Endothelial cell of umbilical vein (primary cell): ENCODE data around the gene HEXIM2. TPM values are rescaled to one million over a fixed set of nuclear protein-coding genes. Genes with fewer than 3 reads are reported as not detected.

Source experiments
- BruUV-seq: library from RNA; stranded (reverse); fragments of 400-500 nt; replicated peaks from 2 replicates; lab custom pipeline; 2021; lab: Mats Ljungman, UMichigan
- CTCF ChIA-PET: fragments of 300-600, 350-600 bp; sonication (Branson Sonifier 250); formaldehyde crosslinking; loops from one replicate; lab custom pipeline; 2021; ENCODE audit warnings: antibody characterized with exemption, inconsistent platforms; lab: Charles Lee
- POLR2A ChIA-PET: fragments of 300-600, 350-600 bp; sonication (Branson Sonifier 250); formaldehyde crosslinking; loops from one replicate; lab custom pipeline; 2021; ENCODE audit warnings: antibody characterized with exemption, inconsistent platforms; lab: Charles Lee
- DNase-seq: peaks from one replicate; pipeline ENCODE4 v3.0.0-alpha.2; 2011; ENCODE audit warnings: low read depth, low spot score
- FAIRE-seq: peaks from 2 replicates; lab custom pipeline; 2011; peaks lifted over from hg19 to GRCh38; lab: Jason Lieb, UNC
- H2AFZ ChIP-seq: 2 replicates; pipeline ENCODE4 v1.6.0; 2012; ENCODE audit warnings: low read depth, low read length, control low read depth, inconsistent platforms
- H3K27ac ChIP-seq: 2 replicates; pipeline ENCODE4 v1.5.1; 2011; ENCODE audit warnings: low read depth, mild to moderate bottlenecking, control low read depth, low read length, moderate library complexity; ENCODE audit not compliant: insufficient read depth
- H3K27me3 ChIP-seq, 2 experiments: 2 replicates each; pipeline versions ENCODE4 v1.6.0 to v1.6.1; 2011; ENCODE audit warnings: low read length in 2 of 2, mixed read lengths in 1 of 2; ENCODE audit not compliant: control insufficient read depth in 2 of 2, insufficient read depth in 2 of 2
- H3K36me3 ChIP-seq, 2 experiments: 2 replicates in 1 of 2; 3 replicates in 1 of 2; pipeline ENCODE4 v1.5.1; 2011; ENCODE audit warnings: low read length in 2 of 2, mild to moderate bottlenecking in 1 of 2, moderate library complexity in 1 of 2; ENCODE audit not compliant: control insufficient read depth in 2 of 2, insufficient read depth in 2 of 2; ENCODE audit errors: extremely low read depth in 1 of 2
- H3K4me1 ChIP-seq: 3 replicates; pipeline ENCODE4 v1.5.1; 2011; ENCODE audit warnings: mild to moderate bottlenecking, low read length; ENCODE audit not compliant: control insufficient read depth, insufficient read depth; ENCODE audit errors: extremely low read depth
- H3K4me2 ChIP-seq: 2 replicates; pipeline ENCODE4 v1.6.1; 2011; ENCODE audit warnings: low read length, control low read depth, mixed read lengths; ENCODE audit not compliant: insufficient read depth
- H3K4me3 ChIP-seq, 3 experiments: fragments of 200-600 bp in 1 of 3; sonication (generic), shearing (Covaris generic) in 1 of 3; replicated peaks in 1 of 3; 2 replicates each; pipeline ENCODE4 v1.5.1; 2011 to 2016; ENCODE audit warnings: control low read depth in 3 of 3, low read length in 3 of 3, mild to moderate bottlenecking in 2 of 3, inconsistent platforms in 1 of 3, low read depth in 1 of 3, moderate library complexity in 1 of 3; ENCODE audit not compliant: insufficient read depth in 1 of 3
- H3K79me2 ChIP-seq: 2 replicates; pipeline ENCODE4 v1.6.0; 2012; ENCODE audit warnings: low read length, inconsistent platforms; ENCODE audit not compliant: control insufficient read depth, insufficient read depth
- H3K9ac ChIP-seq: replicated peaks from 2 replicates; pipeline ENCODE3; 2011; ENCODE audit warnings: low read length, control low read depth; ENCODE audit not compliant: insufficient read depth; ENCODE audit errors: extremely low read depth
- H3K9me1 ChIP-seq: replicated peaks from 3 replicates; pipeline ENCODE4 v1.6.0; 2011; ENCODE audit warnings: mild to moderate bottlenecking, low read length; ENCODE audit not compliant: control insufficient read depth, insufficient read depth; ENCODE audit errors: extremely low read depth
- H3K9me3 ChIP-seq: replicated peaks from 2 replicates; pipeline ENCODE4 v1.5.1; 2012; ENCODE audit warnings: low read length, inconsistent platforms; ENCODE audit not compliant: control insufficient read depth, insufficient read depth
- H4K20me1 ChIP-seq: replicated peaks from 2 replicates; pipeline ENCODE3; 2011; ENCODE audit warnings: mild to moderate bottlenecking, low read length; ENCODE audit not compliant: control insufficient read depth, insufficient read depth; ENCODE audit errors: extremely low read depth
- CTCF ChIP-seq, 2 donors: IDR thresholded peaks; 1 replicate in 1 of 2; 2 replicates in 1 of 2; pipeline ENCODE4 v1.5.1; 2011; ENCODE audit warnings: low read length in 2 of 2, mild to moderate bottlenecking in 2 of 2, moderate library complexity in 2 of 2, control low read depth in 1 of 2, inconsistent platforms in 1 of 2, low read depth in 1 of 2; ENCODE audit not compliant: insufficient read depth in 1 of 2; ENCODE audit errors: extremely low read depth in 1 of 2
- EZH2 ChIP-seq: IDR thresholded peaks from 2 replicates; pipeline ENCODE4 v1.6.1; 2012; ENCODE audit warnings: borderline replicate concordance, low read depth, mild to moderate bottlenecking, moderate library complexity, low read length, inconsistent platforms; ENCODE audit not compliant: severe bottlenecking
- FOS ChIP-seq: IDR thresholded peaks from 2 replicates; pipeline ENCODE4 v1.6.1; 2011; ENCODE audit warnings: mild to moderate bottlenecking, low read length, moderate library complexity, borderline replicate concordance; ENCODE audit not compliant: insufficient read depth
- GATA2 ChIP-seq: IDR thresholded peaks from 2 replicates; pipeline ENCODE4 v1.7.0; 2011; ENCODE audit warnings: low read depth, mild to moderate bottlenecking, moderate library complexity, mixed read lengths, low read length; ENCODE audit not compliant: insufficient read length, insufficient read depth
- JUN ChIP-seq: IDR thresholded peaks from 2 replicates; pipeline ENCODE4 v1.6.1; 2011; ENCODE audit warnings: borderline replicate concordance, low read depth; ENCODE audit not compliant: insufficient read length, insufficient read depth
- MYC ChIP-seq: IDR thresholded peaks from one replicate; pipeline ENCODE4 v1.6.1; 2011; ENCODE audit warnings: mild to moderate bottlenecking, low read depth, low read length
- POLR2A ChIP-seq: IDR thresholded peaks from 2 replicates; pipeline ENCODE4 v1.6.1; 2012; ENCODE audit warnings: low read depth, mild to moderate bottlenecking, control low read depth, low read length
- POLR2AphosphoS5 ChIP-seq: IDR thresholded peaks from 2 replicates; pipeline ENCODE4 v1.6.1; 2012; ENCODE audit warnings: low read depth, mild to moderate bottlenecking, control low read depth, low read length, moderate library complexity; ENCODE audit not compliant: insufficient read depth
- dilution Hi-C: fragments of 300-500 bp; cut with MboI; formaldehyde crosslinking; loops from one replicate; pipeline ENCODE4 v1.15.0; 2019; ENCODE audit warnings: low sequenced_read_pairs; ENCODE audit not compliant: extremely low pct_ligation_motif_present
- intact Hi-C: fragments of 100-400 bp; cut with micrococcal nuclease; formaldehyde crosslinking; loops from one replicate; pipeline ENCODE4 v1.10.0; 2022
- polyA plus RNA-seq, 4 experiments: library from polyadenylated mRNA; depleted of rRNA in 3 of 4; stranded (reverse) in 3 of 4; unstranded in 1 of 4; fragments of >200 nt; gene quantifications; 2 replicates each; pipeline versions ENCODE4 v1.2.1 to v1.2.3, GENCODE V29; 2011 to 2012; ENCODE audit warnings: missing spikeins in 1 of 4
- total RNA-seq: library from RNA; stranded (reverse); gene quantifications from 2 replicates; pipeline ENCODE4 v1.2.3, GENCODE V29; 2021
- TF ChIP-seq, protein P1 (sequence below): IDR thresholded peaks from 2 replicates; pipeline ENCODE4 v1.6.1; 2011; ENCODE audit not compliant: insufficient read depth, insufficient read length

HEXIM2 gene
- total and polyA plus RNA-seq, 2 donors (not counting 3 experiments of a cell fraction or from before 2014, with no cell fraction given), result 2.9 to 3.8 TPM

- ChIA-PET CTCF (interaction anchor here (2.6 to 6.9 kb wide), 2 partner anchors 8 to 19 kb away, joined by 10 to 34 read pairs; partner anchors contain the start of gene ACBD4), POLR2A (no interaction called here)
- dilution Hi-C loops, result no loop called here
Observed at GRCh38 chr17:45116434-45117016, 45.1 kb upstream of the HEXIM2 start.

More at GRCh38 chr17:45116434-45117016, 45.1 kb upstream of the HEXIM2 start:
- no peaks in the 10 kb centered on the region for H3K27me3 ChIP-seq
- no peak overlapping the region for H3K4me2 ChIP-seq
- no peaks in the 10 kb centered on the region for H3K79me2 ChIP-seq
- TF ChIP-seq POLR2AphosphoS5, result no peak
- no peak for TF ChIP-seq POLR2A
- no peak for TF ChIP-seq EZH2
- TF ChIP-seq FOS, result no peak
- no peak for TF ChIP-seq CTCF (IDR thresholded peaks at IDR 0.05; ENCODE audit: extremely low read depth in 1 of 2, insufficient read depth in 1 of 2, low read depth in 1 of 2, low read length in 2 of 2)
- TF ChIP-seq, protein P1, sequence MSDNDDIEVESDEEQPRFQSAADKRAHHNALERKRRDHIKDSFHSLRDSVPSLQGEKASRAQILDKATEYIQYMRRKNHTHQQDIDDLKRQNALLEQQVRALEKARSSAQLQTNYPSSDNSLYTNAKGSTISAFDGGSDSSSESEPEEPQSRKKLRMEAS, result no peak
- TF ChIP-seq MYC, result no peak
- TF ChIP-seq JUN, result no peak
- no peak for TF ChIP-seq GATA2
- no peaks in the 10 kb centered on the region for H3K4me1 ChIP-seq
- H3K9me1 ChIP-seq, result no peaks in the 10 kb centered on the region
- no peaks in the 10 kb centered on the region for H4K20me1 ChIP-seq
- peaks cover 0 to 2% of the 10 kb centered on the region in 2 experiments for H3K36me3 ChIP-seq
- intact Hi-C loops, result no loop called here
- no peak overlapping the region for H3K27ac ChIP-seq
- H2AFZ ChIP-seq, result no peak overlapping the region
- H3K9me3 ChIP-seq, result no peaks in the 10 kb centered on the region
- H3K9ac ChIP-seq, result no peak overlapping the region
- DNase-seq (no peak), FAIRE-seq (no peak)
- BruUV-seq, result no TSS peak
- no peak overlapping the region for H3K4me3 ChIP-seq
